Heart left ventricle (tissue), 13 donors: ENCODE data around the gene SELENOV.

Experiments used
- CTCF ChIP-seq, 12 donors: fragments of 200-600 bp; sonication (generic) in 4 of 12; IDR thresholded peaks; one replicate each; pipeline versions ENCODE4 v1.5.0 to v1.8.0; 2018 to 2022; ENCODE audit warnings: antibody characterized with exemption in 12 of 12, mild to moderate bottlenecking in 5 of 12
- POLR2A ChIP-seq, 2 donors: fragments of 450-650 bp; IDR thresholded peaks; one replicate each; pipeline ENCODE4 v1.6.1; 2017; ENCODE audit warnings: antibody characterized with exemption in 2 of 2, mild to moderate bottlenecking in 2 of 2, moderate library complexity in 2 of 2
- donor health status: ischemic (EF 13 %, LVEDD 7.1; RV severe dilation, severe dysfunction).
- donor health status: DM: no; HTN: yes; CAD: no.
- donor health status: DM: no; HTN: no; CAD: no.
- donor health status: ischemic (EF 25% LVEDD 6.9; RV normal size, moderate dysfunction).
- donor health status: ischemic (EF 25% LVEDD 5.7; RV mildly dilated, moderate dysfunction).
- donor health status: ischemic (EF 35%, LVEDD 5.7; RV mildly dilated, moderate dysfunction).
- donor health status: nonischemic (EF 11% LVEDD 7.7; RV severe dilation, severe dysfunction).
- donor health status: DM: yes; HTN: yes; CAD: no.
- donor health status: PGD.
- donor health status: ischemic (EF 29% LVEDD 5.4; RV normal size, mild dysfunction).
- donor health status: nonischemic (EF 23%, LVEDD 6.1; RV moderate dilation, normal function).

- no peak for TF ChIP-seq CTCF (IDR thresholded peaks at IDR 0.05)
- TF ChIP-seq POLR2A (IDR thresholded peaks at IDR 0.05): no peak
These were observed 14.4 kb upstream of the SELENOV start for GRCh38 chr19:39500543-39500942.
